Measurements from ENCODE around the gene SAFB. TPM values are rescaled to one million over a fixed set of nuclear protein-coding genes. Genes with fewer than 3 reads are reported as not detected.
A peak's percentile ranks its signal among the peaks of the same experiment; 100 is the strongest.
"Not testable (repeated sequence)": the region's sequence is repeated elsewhere in the genome, so short reads cannot be mapped to it uniquely, and the experiment has no call there.

SAFB gene
- total and polyA plus RNA-seq, 9 donors = 64.1 to 108 (median 75.2) TPM

- intact Hi-C loops (cut with DNase I) = no loop called here
- 90 to 96% (median 92%) methylated on average over 10 of the region's 10 CpGs for WGBS, 3 donors
- DNase-seq = no peak
- Histone ChIP-seq H3K4me3 (no peak overlapping the region), H3K9me3 (no peaks in the 10 kb centered on the region), H3K27ac (no peak overlapping the region), H3K4me1 (ENCODE audit: insufficient read depth) (no peaks in the 10 kb centered on the region), H3K36me3 (no peaks in the 10 kb centered on the region), H3K27me3 (no peaks in the 10 kb centered on the region)
- no peak for TF ChIP-seq POLR2A (IDR thresholded peaks at IDR 0.05)
- no peak for TF ChIP-seq EP300 (IDR thresholded peaks at IDR 0.05)
- no peak for TF ChIP-seq CTCF (IDR thresholded peaks at IDR 0.05)
Measured at GRCh38 chr19:5608291-5608690, 14.6 kb upstream of the SAFB start.

GRCh38 chr19:5608766-5609165 lies 14.1 kb upstream of the SAFB start:
- H3K27me3 ChIP-seq; H3K27ac ChIP-seq; DNase-seq; H3K4me1 ChIP-seq (ENCODE audit: insufficient read depth); H3K4me3 ChIP-seq; intact Hi-C loops (cut with DNase I); H3K9me3 ChIP-seq; H3K36me3 ChIP-seq: not testable (repeated sequence)
- 94 to 97% (median 95%) methylated on average over 9 of the region's 9 CpGs for WGBS, 3 donors

GRCh38 chr19:5609881-5610448 lies 12.9 kb upstream of the SAFB start:
- no peaks in the 10 kb centered on the region for H3K36me3 ChIP-seq
- DNase-seq = peak in 1 of 5 donors; percentile 22
- no peak overlapping the region for H3K4me3 ChIP-seq
- no peaks in the 10 kb centered on the region for H3K4me1 ChIP-seq (ENCODE audit: insufficient read depth)
- WGBS, 3 donors = 89 to 93% (median 91%) methylated on average over 16 of the region's 16 CpGs
- H3K27ac ChIP-seq = no peak overlapping the region
- intact Hi-C loops (cut with DNase I) = no loop called here
- no peak for TF ChIP-seq EP300 (IDR thresholded peaks at IDR 0.05)
- TF ChIP-seq CTCF (IDR thresholded peaks at IDR 0.05) = no peak
- no peak for TF ChIP-seq POLR2A (IDR thresholded peaks at IDR 0.05)
- H3K27me3 ChIP-seq = no peaks in the 10 kb centered on the region
- H3K9me3 ChIP-seq = no peaks in the 10 kb centered on the region

- WGBS, 3 donors = 90 to 92% (median 91%) methylated on average over 15 of the region's 15 CpGs
- Histone ChIP-seq H3K27ac (no peak overlapping the region), H3K36me3 (no peaks in the 10 kb centered on the region), H3K27me3 (no peaks in the 10 kb centered on the region), H3K4me3 (no peak overlapping the region), H3K9me3 (no peaks in the 10 kb centered on the region), H3K4me1 (ENCODE audit: insufficient read depth) (peaks cover 2% of the 10 kb centered on the region)
- intact Hi-C loops (cut with DNase I) = no loop called here
- TF ChIP-seq CTCF (IDR thresholded peaks at IDR 0.05) (no peak), EP300 (IDR thresholded peaks at IDR 0.05) (no peak), POLR2A (IDR thresholded peaks at IDR 0.05) (no peak)
- peak in 1 of 5 donors; percentile 7 for DNase-seq
Measured at GRCh38 chr19:5612891-5613865, 9.7 kb upstream of the SAFB start.

Measured in ovary (tissue), 9 donors.